Spleen (tissue), 11 donors: ENCODE results near the gene PPP2R2D. TPM values are rescaled to one million over a fixed set of nuclear protein-coding genes. Genes with fewer than 3 reads are reported as not detected.
"Not testable (repeated sequence)": the region's sequence is repeated elsewhere in the genome, so short reads cannot be mapped to it uniquely, and the experiment has no call there.

Source experiments
- DNase-seq: peaks from one replicate; pipeline ENCODE4 v3.0.0-alpha.2; 2020
- H3K27ac ChIP-seq, 8 donors: fragments of 200-600 bp; sonication (generic) in 7 of 8; 1 replicate in 4 of 8; 2 replicates in 4 of 8; pipeline versions ENCODE4 v1.5.0 to v1.8.0; 2016 to 2021; ENCODE audit warnings: inconsistent platforms in 4 of 8, mild to moderate bottlenecking in 4 of 8, moderate library complexity in 1 of 8
- H3K27me3 ChIP-seq, 7 donors: fragments of 200-600 bp; sonication (generic) in 6 of 7; replicated peaks in 1 of 7; 1 replicate in 4 of 7; 2 replicates in 3 of 7; pipeline versions ENCODE4 v1.5.0 to v1.8.0; 2016 to 2021; ENCODE audit warnings: inconsistent platforms in 3 of 7, mild to moderate bottlenecking in 1 of 7
- H3K36me3 ChIP-seq, 6 donors: fragments of 200-600 bp; sonication (generic) in 5 of 6; 1 replicate in 4 of 6; 2 replicates in 2 of 6; pipeline versions ENCODE4 v1.5.0 to v1.8.0; 2016 to 2021; ENCODE audit warnings: inconsistent platforms in 2 of 6
- H3K4me1 ChIP-seq, 6 donors: fragments of 200-600 bp; sonication (generic) in 5 of 6; 1 replicate in 3 of 6; 2 replicates in 3 of 6; pipeline versions ENCODE4 v1.5.0 to v1.8.0; 2016 to 2021; ENCODE audit warnings: inconsistent platforms in 3 of 6
- H3K4me3 ChIP-seq, 8 donors: fragments of 200-600 bp; sonication (generic) in 7 of 8; 1 replicate in 4 of 8; 2 replicates in 4 of 8; pipeline versions ENCODE4 v1.5.0 to v1.8.0; 2016 to 2021; ENCODE audit warnings: inconsistent platforms in 4 of 8, mild to moderate bottlenecking in 4 of 8, moderate library complexity in 2 of 8
- H3K9me3 ChIP-seq, 8 donors: fragments of 200-600 bp; sonication (generic) in 7 of 8; 1 replicate in 4 of 8; 2 replicates in 4 of 8; pipeline versions ENCODE4 v1.5.0 to v1.8.0; 2016 to 2021; ENCODE audit warnings: inconsistent platforms in 4 of 8
- CTCF ChIP-seq, 11 experiments: fragments of 200-600 bp in 7 of 11; fragments of 450-650 bp in 4 of 11; sonication (generic) in 4 of 11; IDR thresholded peaks in 8 of 11; conservative IDR thresholded peaks in 3 of 11; 1 replicate in 7 of 11; 2 replicates in 4 of 11; pipeline versions ENCODE4 v1.4.0 to v1.8.0; 2016 to 2021; ENCODE audit warnings: antibody characterized with exemption in 11 of 11, inconsistent platforms in 4 of 11, mild to moderate bottlenecking in 1 of 11
- POLR2A ChIP-seq, 3 donors: fragments of 450-650 bp; IDR thresholded peaks; one replicate each; pipeline ENCODE4 v1.5.1; 2017; ENCODE audit warnings: antibody characterized with exemption in 3 of 3, mild to moderate bottlenecking in 1 of 3
- POLR2AphosphoS5 ChIP-seq, 3 donors: sonication (generic); formaldehyde crosslinking; IDR thresholded peaks; one replicate each; pipeline ENCODE4 v1.5.1; 2017; ENCODE audit warnings: antibody characterized with exemption in 3 of 3
- WGBS, 5 donors: extraction: QIAGEN DNeasy Blood & Tissue Kit in 3 of 5; methylation state at CpG; one replicate each; pipeline versions ENCODE4 v1.1.5 to v1.1.7; 2013 to 2018; 5-methylcytosine and 5-hydroxymethylcytosine counted together
- intact Hi-C: fragments of 100-400 bp; cut with DNase I; formaldehyde crosslinking; loops from one replicate; pipeline ENCODE4 v1.15.0; 2023; ENCODE audit warnings: low total_unique reads
- polyA plus RNA-seq, 3 donors: library from polyadenylated mRNA; stranded (reverse); fragments of 200-250 nt; gene quantifications; one replicate each; pipeline ENCODE4 v1.2.1, GENCODE V29; 2013
- total RNA-seq, 7 donors: library from RNA; depleted of rRNA in 3 of 7; stranded (reverse); fragments of >200 nt in 3 of 7; fragmentation: NEBNext Ultra II Directional in 4 of 7; extraction: Animal tissue kit (Norgen Biotek cat#: 25700) in 4 of 7; gene quantifications; one replicate each; pipeline versions ENCODE4 v1.1.0 to v1.2.1, GENCODE V29; 2016 to 2021
- donor health status: healthy with polysubstance abuse.
- donor health status: DM: no; HTN: no; CAD: no; lungs with moderate emphysema.
- donor health status: DM: no; HTN: no; CAD: no.
- donor health status: Bipolar disorder and iron deficiency.
- donor health status: healthy.
- donor health status: DM: no; HTN: no; CAD: no.
- donor health status: DM: yes; HTN: yes; CAD: no.

PPP2R2D gene
- total and polyA plus RNA-seq, 10 donors = 15.6 to 41.2 (median 32.0) TPM

GRCh38 chr10:131911451-131911850 lies 10.6 kb downstream of the PPP2R2D start:
- TF ChIP-seq CTCF (IDR thresholded peaks at IDR 0.05 in 8 of 11, conservative IDR thresholded peaks at IDR 0.05 in 3 of 11) (no peak), POLR2A (IDR thresholded peaks at IDR 0.05) (no peak), POLR2AphosphoS5 (IDR thresholded peaks at IDR 0.05) (no peak)
- no peaks in the 10 kb centered on the region for H3K27me3 ChIP-seq
- H3K9me3 ChIP-seq = peaks cover 0 to 4% (median 0%) of the 10 kb centered on the region in 8 donors
- peaks cover 0 to 76% (median 6%) of the 10 kb centered on the region in 6 donors for H3K36me3 ChIP-seq
- peak; percentile 42 for DNase-seq
- H3K27ac ChIP-seq = no peak overlapping the region
- intact Hi-C loops = no loop called here
- H3K4me3 ChIP-seq = no peak overlapping the region
- peaks cover 8 to 90% (median 38%) of the 10 kb centered on the region in 6 donors for H3K4me1 ChIP-seq
- 60 to 87% (median 72%) methylated on average over 9 of the region's 9 CpGs for WGBS, 5 donors

GRCh38 chr10:131912620-131913019 lies 11.8 kb downstream of the PPP2R2D start:
- Histone ChIP-seq H3K4me3 (no peak overlapping the region), H3K9me3 (peaks cover 0 to 4% (median 0%) of the 10 kb centered on the region in 8 donors), H3K4me1 (peaks cover 6 to 80% (median 27%) of the 10 kb centered on the region in 6 donors), H3K27me3 (no peaks in the 10 kb centered on the region), H3K27ac (no peak overlapping the region), H3K36me3 (peaks cover 0 to 66% (median 6%) of the 10 kb centered on the region in 6 donors)
- 96 to 100% (median 97%) methylated on average over 3 of the region's 3 CpGs for WGBS, 5 donors
- intact Hi-C loops = no loop called here
- no peak for DNase-seq
- TF ChIP-seq CTCF (IDR thresholded peaks at IDR 0.05 in 8 of 11, conservative IDR thresholded peaks at IDR 0.05 in 3 of 11) (no peak), POLR2A (IDR thresholded peaks at IDR 0.05) (no peak), POLR2AphosphoS5 (IDR thresholded peaks at IDR 0.05) (no peak)

GRCh38 chr10:131915484-131915883 lies 14.7 kb downstream of the PPP2R2D start:
- WGBS, 5 donors = 88 to 95% (median 93%) methylated on average over 11 of the region's 11 CpGs
- H3K9me3 ChIP-seq = peaks cover 0 to 4% (median 0%) of the 10 kb centered on the region in 8 donors
- peaks cover 0 to 39% (median 6%) of the 10 kb centered on the region in 6 donors for H3K36me3 ChIP-seq
- H3K27me3 ChIP-seq = no peaks in the 10 kb centered on the region
- TF ChIP-seq POLR2A (IDR thresholded peaks at IDR 0.05) = no peak
- TF ChIP-seq POLR2AphosphoS5 (IDR thresholded peaks at IDR 0.05) = no peak
- TF ChIP-seq CTCF (IDR thresholded peaks at IDR 0.05 in 8 of 11, conservative IDR thresholded peaks at IDR 0.05 in 3 of 11) = no peak
- no peak overlapping the region for H3K27ac ChIP-seq
- intact Hi-C loops = no loop called here
- H3K4me1 ChIP-seq = peaks cover 0 to 61% (median 10%) of the 10 kb centered on the region in 6 donors
- H3K4me3 ChIP-seq = no peak overlapping the region
- DNase-seq = peak; percentile 24

- DNase-seq = peak; percentile 23
- intact Hi-C loops = no loop called here
- peaks cover 0 to 32% (median 6%) of the 10 kb centered on the region in 6 donors for H3K36me3 ChIP-seq
- H3K27me3 ChIP-seq = no peaks in the 10 kb centered on the region
- TF ChIP-seq CTCF (IDR thresholded peaks at IDR 0.05 in 8 of 11, conservative IDR thresholded peaks at IDR 0.05 in 3 of 11) = no peak
- no peak for TF ChIP-seq POLR2AphosphoS5 (IDR thresholded peaks at IDR 0.05)
- TF ChIP-seq POLR2A (IDR thresholded peaks at IDR 0.05) = no peak
- no peak overlapping the region for H3K4me3 ChIP-seq
- 91 to 97% (median 92%) methylated on average over 19 of the region's 19 CpGs for WGBS, 5 donors
- H3K9me3 ChIP-seq = peaks cover 0 to 4% (median 0%) of the 10 kb centered on the region in 8 donors
- peaks cover 0 to 61% (median 12%) of the 10 kb centered on the region in 6 donors for H3K4me1 ChIP-seq
- H3K27ac ChIP-seq = no peak overlapping the region
Measured at GRCh38 chr10:131915990-131916766, 15.4 kb downstream of the PPP2R2D start.

- WGBS, 5 donors = 85 to 90% (median 88%) methylated on average over 9 to 11 of the region's 11 CpGs
- H3K27ac ChIP-seq, H3K27me3 ChIP-seq, intact Hi-C loops, H3K4me3 ChIP-seq, H3K9me3 ChIP-seq: not testable (repeated sequence)
- Histone ChIP-seq H3K36me3 (peaks cover 0 to 27% (median 6%) of the 10 kb centered on the region in 6 donors), H3K4me1 (peaks cover 0 to 61% (median 13%) of the 10 kb centered on the region in 6 donors)
- peak; percentile 4 for DNase-seq
Measured at GRCh38 chr10:131916767-131917160, 16.0 kb downstream of the PPP2R2D start.

- H3K9me3 ChIP-seq, H3K27ac ChIP-seq, H3K4me3 ChIP-seq, H3K27me3 ChIP-seq, intact Hi-C loops: not testable (repeated sequence)
- peak; percentile 8 for DNase-seq
- Histone ChIP-seq H3K36me3 (peaks cover 0 to 19% (median 4%) of the 10 kb centered on the region in 6 donors), H3K4me1 (peaks cover 0 to 64% (median 14%) of the 10 kb centered on the region in 6 donors)
- 88 to 96% (median 91%) methylated on average over 8 to 11 of the region's 11 CpGs for WGBS, 5 donors
Measured at GRCh38 chr10:131917496-131917895, 16.7 kb downstream of the PPP2R2D start.
